ENCODE data around the gene MZF1.
A peak's percentile ranks its signal among the peaks of the same experiment; 100 is the strongest.

Gene MZF1

GRCh38 chr19:58555920-58556621 is 17.1 kb downstream of the MZF1 start:
- no peak for DNase-seq (ENCODE audit: low read depth in 3 of 3)

GRCh38 chr19:58555369-58555885 is 17.7 kb downstream of the MZF1 start:
- DNase-seq (ENCODE audit: low read depth in 3 of 3): no peak

- DNase-seq (ENCODE audit: low read depth in 3 of 3): peak; percentile 96 to 98 (median 98)
Measured at GRCh38 chr19:58554494-58555368, 18.4 kb downstream of the MZF1 start, which contains the start of gene CHMP2A. Gene CHMP2A (minus strand): TSS chr19:58555105. CDS start chr19:58554212, 893 bp downstream.

GRCh38 chr19:58553799-58554493 is 19.2 kb downstream of the MZF1 start:
- no peak for DNase-seq (ENCODE audit: low read depth in 3 of 3)

- DNase-seq (ENCODE audit: low read depth in 3 of 3): no peak
Measured at GRCh38 chr19:58552655-58553054, 20.5 kb downstream of the MZF1 start.

- DNase-seq (ENCODE audit: low read depth in 3 of 3): no peak
Measured at GRCh38 chr19:58551577-58552471, 21.3 kb downstream of the MZF1 start.

GRCh38 chr19:58551123-58551497 is 22.0 kb downstream of the MZF1 start:
- no peak for DNase-seq (ENCODE audit: low read depth in 3 of 3)

GRCh38 chr19:58550362-58551122 is 22.6 kb downstream of the MZF1 start:
- no peak for DNase-seq (ENCODE audit: low read depth in 3 of 3)

GRCh38 chr19:58549664-58550361 is 23.3 kb downstream of the MZF1 start:
- DNase-seq (ENCODE audit: low read depth in 3 of 3): no peak

- no peak for DNase-seq (ENCODE audit: low read depth in 3 of 3)
Measured at GRCh38 chr19:58548859-58549663, 24.1 kb downstream of the MZF1 start.

- DNase-seq (ENCODE audit: low read depth in 3 of 3): no peak
Measured at GRCh38 chr19:58547323-58548312, 25.5 kb downstream of the MZF1 start.

GRCh38 chr19:58546019-58546530 is 27.1 kb downstream of the MZF1 start:
- no peak for DNase-seq (ENCODE audit: low read depth in 3 of 3)

GRCh38 chr19:58545286-58546018 is 27.7 kb downstream of the MZF1 start:
- no peak for DNase-seq (ENCODE audit: low read depth in 3 of 3)

GRCh38 chr19:58544591-58545285 is 28.4 kb downstream of the MZF1 start:
- peak in 2 of 3 experiments; percentile 62 to 67 for DNase-seq (ENCODE audit: low read depth in 3 of 3)

GRCh38 chr19:58543826-58544590 is 29.1 kb downstream of the MZF1 start, which contains the start of gene TRIM28:
Gene TRIM28 (plus strand): TSS chr19:58544064. CDS start chr19:58544758, 694 bp downstream.
- DNase-seq (ENCODE audit: low read depth in 3 of 3): peak; percentile 100
